GM19240 (cell line): ENCODE results near the gene FGFRL1.
A peak's percentile ranks its signal among the peaks of the same experiment; 100 is the strongest.

Source experiments
- DNase-seq: peaks from one replicate; pipeline ENCODE4 v3.0.0; 2011; ENCODE audit warnings: low spot score; ENCODE audit not compliant: insufficient read length

Gene FGFRL1

DNA sequence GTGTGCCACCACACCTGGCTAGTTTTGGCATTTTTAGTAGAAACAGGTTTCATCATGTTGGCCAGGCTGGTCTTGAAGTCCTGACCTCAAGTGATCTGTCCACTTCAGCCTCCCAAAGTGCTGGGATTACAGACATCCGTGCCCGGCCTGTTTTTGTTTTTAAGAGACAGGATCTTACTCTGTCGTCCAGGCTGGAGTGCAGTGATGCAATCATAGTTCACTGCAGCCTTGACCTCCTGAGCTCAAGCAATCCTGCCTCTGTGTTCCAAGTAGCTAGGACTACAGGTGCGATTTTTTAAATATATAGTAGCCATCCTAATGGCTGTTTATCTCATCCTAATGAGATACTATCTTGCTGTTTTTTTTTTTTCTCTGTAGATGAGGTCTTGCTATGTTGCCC is 54.3 kb downstream of the FGFRL1 start:
- DNase-seq, result no peak

DNA sequence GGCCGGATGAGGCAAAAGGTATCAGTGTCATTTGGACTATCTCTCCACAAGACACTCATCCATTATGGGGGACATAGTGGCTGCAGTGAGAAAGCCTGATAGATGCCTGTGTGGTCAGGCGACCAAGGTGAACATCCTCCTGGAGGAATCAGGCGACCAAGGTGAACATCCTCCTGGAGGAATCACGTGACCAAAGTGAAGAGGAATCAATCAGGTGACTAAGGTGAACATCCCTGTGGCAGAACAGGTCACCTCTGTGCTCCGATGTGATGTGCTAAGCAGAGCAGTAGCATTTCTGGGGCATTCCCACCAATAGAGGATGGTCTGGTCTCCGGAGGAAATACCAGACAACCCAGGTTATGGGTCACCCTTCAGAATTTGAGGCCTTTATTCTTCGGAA is 58.0 kb downstream of the FGFRL1 start:
- no peak for DNase-seq

- DNase-seq, result peak; percentile 49
These were observed 61.5 kb downstream of the FGFRL1 start for GRCh38 chr4:1072830-1073446.

- DNase-seq, result no peak
These were observed 62.7 kb downstream of the FGFRL1 start for GRCh38 chr4:1074077-1074476.

- no peak for DNase-seq
These were observed 63.8 kb downstream of the FGFRL1 start for GRCh38 chr4:1075225-1075624.

DNA sequence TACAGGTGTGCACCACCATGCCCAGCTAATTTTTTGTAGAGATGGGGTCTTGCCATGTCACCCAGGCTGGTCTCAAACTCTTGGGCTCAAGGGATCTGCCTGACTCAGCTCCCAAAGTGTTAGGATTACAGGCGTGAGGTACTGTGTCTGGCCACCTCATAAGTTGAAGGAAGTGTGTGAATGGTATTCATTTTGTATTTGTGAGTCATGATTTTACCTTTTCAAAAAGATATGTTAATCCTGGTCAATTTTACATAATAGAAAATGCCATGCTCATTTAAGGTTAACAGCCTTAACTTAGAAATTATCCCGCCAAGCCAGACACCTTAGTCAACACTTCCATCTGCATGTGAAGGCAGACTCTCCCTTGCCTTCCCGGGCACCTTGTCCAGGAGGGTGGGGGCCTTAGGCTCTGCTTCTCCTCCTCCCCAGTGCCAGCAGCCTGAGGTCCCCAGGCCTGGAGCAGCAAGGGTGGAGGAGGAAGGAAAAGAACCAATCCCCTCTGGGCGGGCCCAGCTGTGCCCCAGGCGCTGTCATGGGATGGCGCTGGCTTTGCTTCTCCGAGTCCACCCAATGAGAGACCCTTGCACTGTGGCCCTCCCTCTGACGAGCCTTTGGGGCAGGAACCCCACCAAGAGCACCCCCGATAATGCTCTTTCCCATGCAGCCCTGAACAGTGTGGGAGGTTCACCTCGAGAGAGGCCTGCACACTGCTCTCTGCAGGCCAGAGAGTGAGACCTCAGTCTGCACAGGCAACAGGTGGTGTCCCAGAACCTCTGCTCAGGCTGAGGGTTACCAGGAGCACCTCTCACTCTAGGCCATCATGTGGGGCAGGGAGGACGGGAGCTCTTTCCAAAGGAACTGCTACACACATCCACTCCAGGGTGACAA is 64.6 kb downstream of the FGFRL1 start:
- DNase-seq, result no peak
